GM12891 (cell line): ENCODE results near the gene CPED1.

Source experiments
- POLR2A ChIP-seq: IDR thresholded peaks from 2 replicates; pipeline ENCODE4 v1.6.1; 2011; ENCODE audit warnings: low read depth, low read length, control low read depth
- POLR2AphosphoS5 ChIP-seq: IDR thresholded peaks from 2 replicates; pipeline ENCODE4 v1.6.1; 2011; ENCODE audit warnings: low read depth, low read length, control low read depth
- POU2F2 ChIP-seq: IDR thresholded peaks from 2 replicates; pipeline ENCODE4 v1.6.1; 2011; ENCODE audit warnings: low read depth, mild to moderate bottlenecking, control low read depth, low read length, moderate library complexity

DNA sequence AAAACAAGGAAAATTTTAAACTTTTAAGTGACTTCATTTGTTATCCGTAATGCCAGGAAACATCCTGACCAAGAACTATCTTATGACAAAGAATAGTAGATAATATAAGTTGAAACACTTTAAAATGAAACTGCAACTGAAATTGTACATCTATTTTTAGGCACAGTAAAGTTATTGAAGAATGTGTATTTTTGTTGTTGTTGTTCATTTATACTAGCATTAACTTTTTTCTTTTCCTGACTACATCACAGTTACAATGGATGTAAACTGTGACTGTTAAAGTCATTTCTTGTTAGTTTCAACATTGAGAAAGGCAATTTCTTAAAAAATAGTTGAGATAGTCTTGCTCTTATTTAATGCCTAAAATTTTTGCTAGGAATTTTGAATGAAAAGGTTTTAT is 2.6 kb downstream of the CPED1 start:
- no peak for TF ChIP-seq POLR2AphosphoS5
- no peak for TF ChIP-seq POLR2A
- TF ChIP-seq POU2F2 = no peak
